ENCODE data around the gene IPO4.

IPO4 gene

DNA sequence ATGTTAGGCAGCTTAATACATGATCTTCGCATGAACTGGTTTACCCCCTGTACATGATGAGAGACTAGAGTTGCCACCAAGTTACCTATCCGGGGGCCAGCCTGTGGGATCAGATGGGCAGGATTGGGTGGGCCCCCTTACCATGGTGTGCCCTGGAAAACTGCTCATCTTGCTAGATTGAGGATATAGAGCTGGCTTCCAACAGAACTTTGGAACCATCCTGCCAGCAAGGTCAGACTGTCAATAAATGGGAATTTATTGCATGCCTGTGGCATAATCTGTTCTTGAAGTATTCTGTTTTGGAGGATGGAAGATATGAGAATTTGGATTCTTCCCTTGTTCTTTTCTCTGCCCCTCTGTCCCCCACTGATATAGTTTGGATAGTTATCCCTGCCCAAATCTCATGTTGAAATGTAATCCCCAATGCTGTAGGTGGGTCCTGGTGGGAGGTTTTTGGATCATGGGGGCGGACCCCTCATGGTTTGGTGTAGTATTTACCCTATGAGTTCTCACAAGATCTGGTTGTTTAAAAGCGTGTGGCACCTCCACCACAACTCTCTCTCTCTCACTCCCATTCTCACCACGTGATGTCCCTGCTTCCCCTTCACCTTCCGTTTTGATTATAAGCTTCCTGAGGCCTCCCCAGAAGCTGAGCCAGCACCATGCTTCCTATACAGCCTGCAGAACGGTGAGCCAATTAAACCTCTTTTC is 10.4 kb upstream of the IPO4 start:
- Histone ChIP-seq H3K9me3 (ENCODE audit: severe bottlenecking) (no peaks in the 10 kb centered on the region), H3K27ac (ENCODE audit: poor library complexity, severe bottlenecking) (no peak overlapping the region), H3K4me1 (ENCODE audit: insufficient read depth, poor library complexity, severe bottlenecking) (peaks cover 9% of the 10 kb centered on the region), H3K27me3 (ENCODE audit: insufficient read depth, poor library complexity, severe bottlenecking) (no peaks in the 10 kb centered on the region), H3K4me3 (ENCODE audit: severe bottlenecking) (no peak overlapping the region), H3K36me3 (ENCODE audit: low read depth) (peaks cover 40% of the 10 kb centered on the region)
- ATAC-seq (ENCODE audit: low read depth) (no peak), DNase-seq (ENCODE audit: low spot score) (no peak)
- no peak for TF ChIP-seq CTCF (IDR thresholded peaks at IDR 0.05; ENCODE audit: poor library complexity, severe bottlenecking)

- Histone ChIP-seq H3K4me3 (ENCODE audit: severe bottlenecking) (no peak overlapping the region), H3K9me3 (ENCODE audit: severe bottlenecking) (no peaks in the 10 kb centered on the region), H3K27me3 (ENCODE audit: insufficient read depth, poor library complexity, severe bottlenecking) (no peaks in the 10 kb centered on the region), H3K36me3 (ENCODE audit: low read depth) (peaks cover 40% of the 10 kb centered on the region), H3K4me1 (ENCODE audit: insufficient read depth, poor library complexity, severe bottlenecking) (peaks cover 9% of the 10 kb centered on the region), H3K27ac (ENCODE audit: poor library complexity, severe bottlenecking) (peak overlapping the region; percentile 76)
- TF ChIP-seq CTCF (IDR thresholded peaks at IDR 0.05; ENCODE audit: poor library complexity, severe bottlenecking), result no peak
- DNase-seq (ENCODE audit: low spot score) (no peak), ATAC-seq (ENCODE audit: low read depth) (no peak)
Measured at GRCh38 chr14:24197056-24197450, 8.4 kb upstream of the IPO4 start.

DNA sequence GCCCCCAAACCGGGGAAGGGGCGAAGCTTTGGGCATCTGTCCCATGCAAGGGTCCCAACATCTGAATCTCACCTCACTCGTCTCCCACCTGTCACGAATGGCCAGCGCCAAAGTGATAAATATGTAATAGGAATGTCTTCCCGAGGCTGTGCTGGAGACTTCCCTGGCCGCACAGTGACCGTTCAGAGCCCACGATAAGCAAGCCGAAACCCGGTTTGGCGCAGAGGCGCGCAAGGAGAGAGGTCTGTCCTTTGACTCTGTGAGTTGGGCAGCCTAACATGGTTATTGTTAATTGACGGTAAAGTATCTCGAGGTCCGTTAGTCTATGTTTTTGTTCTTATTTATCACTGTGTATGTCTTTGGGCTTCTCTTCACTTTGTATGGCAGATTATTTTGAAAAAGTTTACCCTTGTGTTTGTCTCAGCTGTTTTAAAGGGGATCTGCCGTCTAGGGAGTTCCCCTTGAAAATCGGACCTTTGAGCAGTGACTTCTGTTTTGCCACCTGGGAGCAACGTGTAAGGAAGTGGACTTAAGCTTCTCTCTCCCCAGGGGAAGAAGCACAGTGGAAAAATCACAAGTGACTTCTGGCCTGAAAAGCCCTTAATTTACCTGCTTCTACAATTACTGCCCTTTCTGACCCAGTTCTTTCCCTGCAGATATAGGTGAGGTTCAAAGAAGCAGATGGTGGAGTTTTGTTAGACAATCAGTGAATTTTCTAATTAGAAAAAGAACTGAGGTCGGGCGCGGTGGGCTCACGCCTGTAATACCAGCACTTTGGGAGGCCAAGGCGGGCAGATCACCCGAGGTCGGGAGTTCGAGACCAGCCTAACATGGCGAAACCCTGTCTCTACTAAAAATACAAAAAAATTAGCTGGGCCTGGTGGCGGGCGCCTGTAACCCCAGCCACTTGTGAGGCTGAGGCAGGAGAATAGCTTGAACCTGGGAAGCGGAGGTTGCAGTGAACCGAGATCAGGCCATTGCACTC is 7.7 kb upstream of the IPO4 start:
- no peak for DNase-seq (ENCODE audit: low spot score)
- H3K27ac ChIP-seq (ENCODE audit: poor library complexity, severe bottlenecking), result peak overlapping the region; percentile 76
- H3K4me1 ChIP-seq (ENCODE audit: insufficient read depth, poor library complexity, severe bottlenecking), result peaks cover 9% of the 10 kb centered on the region
- H3K9me3 ChIP-seq (ENCODE audit: severe bottlenecking), result no peaks in the 10 kb centered on the region
- peak overlapping the region; percentile 92 for H3K4me3 ChIP-seq (ENCODE audit: severe bottlenecking)
- no peaks in the 10 kb centered on the region for H3K27me3 ChIP-seq (ENCODE audit: insufficient read depth, poor library complexity, severe bottlenecking)
- peaks cover 38% of the 10 kb centered on the region for H3K36me3 ChIP-seq (ENCODE audit: low read depth)
- no peak for TF ChIP-seq CTCF (IDR thresholded peaks at IDR 0.05; ENCODE audit: poor library complexity, severe bottlenecking)
- ATAC-seq (ENCODE audit: low read depth), result peak; percentile 40

GRCh38 chr14:24195186-24196070 is 6.8 kb upstream of the IPO4 start, which contains the start of gene TM9SF1:
Gene TM9SF1, minus strand, starts transcription at chr14:24195441. Its CDS starts 422 bp downstream, at chr14:24195019.
- peak within 1 kb of the TSS; percentile 92 for H3K4me3 ChIP-seq (ENCODE audit: severe bottlenecking)
- H3K4me1 ChIP-seq (ENCODE audit: insufficient read depth, poor library complexity, severe bottlenecking), result peaks cover 9% of the 10 kb centered on the region
- H3K36me3 ChIP-seq (ENCODE audit: low read depth), result peaks cover 34% of the 10 kb centered on the region
- TF ChIP-seq CTCF (IDR thresholded peaks at IDR 0.05; ENCODE audit: poor library complexity, severe bottlenecking), result no peak
- peak within 1 kb of the TSS; percentile 76 for H3K27ac ChIP-seq (ENCODE audit: poor library complexity, severe bottlenecking)
- DNase-seq (ENCODE audit: low spot score) (peak; percentile 90), ATAC-seq (ENCODE audit: low read depth) (peak; percentile 89)
- H3K27me3 ChIP-seq (ENCODE audit: insufficient read depth, poor library complexity, severe bottlenecking), result no peaks in the 10 kb centered on the region
- no peaks in the 10 kb centered on the region for H3K9me3 ChIP-seq (ENCODE audit: severe bottlenecking)

Data from RWPE2 (cell line).